IMR-90 (cell line): Measurements from ENCODE around the gene SDHAF1. TPM values are rescaled to one million over a fixed set of nuclear protein-coding genes. Genes with fewer than 3 reads are reported as not detected.

Experiments used
- ATAC-seq: fragments of 200-7000 bp; cut with Tn5 transposase; 2 replicates; pipeline ENCODE4 v1.9.1; 2020; ENCODE audit warnings: low read depth, mild to moderate bottlenecking, moderate library complexity
- BruUV-seq: library from RNA; stranded (reverse); fragments of 400-500 nt; replicated peaks from 2 replicates; lab custom pipeline; 2021; lab: Mats Ljungman, UMichigan
- CTCF ChIA-PET: fragments of 300-600 bp; formaldehyde crosslinking; extraction: SDS; loops from one replicate; lab custom pipeline; 2021; ENCODE audit warnings: antibody characterized with exemption; lab: Yijun Ruan, JAX
- POLR2A ChIA-PET: fragments of 300-600 bp; sonication (Branson Sonifier 250); formaldehyde crosslinking; loops from one replicate; lab custom pipeline; 2022; ENCODE audit warnings: antibody characterized with exemption; ENCODE audit not compliant: unreplicated experiment; lab: Charles Lee
- DNase-seq: peaks from one replicate; pipeline ENCODE4 v3.0.0; 2013
- H2AFZ ChIP-seq: replicated peaks from 2 replicates; pipeline ENCODE3; 2013; ENCODE audit warnings: low read length, mild to moderate bottlenecking; ENCODE audit not compliant: poor library complexity
- H2AK5ac ChIP-seq: 2 replicates; pipeline ENCODE4 v1.6.1; 2013; ENCODE audit warnings: low read depth, low read length, inconsistent platforms
- H2AK9ac ChIP-seq: replicated peaks from 2 replicates; pipeline ENCODE3; 2013; ENCODE audit warnings: mild to moderate bottlenecking, low read depth, low read length, moderate library complexity; ENCODE audit not compliant: poor library complexity
- H2BK120ac ChIP-seq: 2 replicates; pipeline ENCODE4 v1.6.1; 2013; ENCODE audit warnings: low read depth, low read length, inconsistent platforms
- H2BK15ac ChIP-seq: 3 replicates; pipeline ENCODE4 v1.6.1; 2013; ENCODE audit warnings: low read depth, low read length, inconsistent platforms
- H2BK20ac ChIP-seq: 2 replicates; pipeline ENCODE4 v1.6.1; 2013; ENCODE audit warnings: low read depth, mild to moderate bottlenecking, inconsistent platforms, low read length, moderate library complexity
- H2BK5ac ChIP-seq: 2 replicates; pipeline ENCODE4 v1.6.1; 2013; ENCODE audit warnings: mild to moderate bottlenecking, low read depth, low read length, inconsistent platforms; ENCODE audit not compliant: poor library complexity, severe bottlenecking
- H3K14ac ChIP-seq: replicated peaks from 2 replicates; pipeline ENCODE4 v1.6.1; 2013; ENCODE audit warnings: low read depth, low read length, inconsistent platforms
- H3K18ac ChIP-seq: 2 replicates; pipeline ENCODE4 v1.6.1; 2013; ENCODE audit warnings: low read depth, low read length, control low read depth
- H3K23ac ChIP-seq: 2 replicates; pipeline ENCODE4 v1.6.1; 2013; ENCODE audit warnings: low read depth, low read length, inconsistent platforms
- H3K27ac ChIP-seq: 2 replicates; pipeline ENCODE4 v1.5.1; 2013; ENCODE audit warnings: mild to moderate bottlenecking, control low read depth, low read length; ENCODE audit not compliant: insufficient read depth
- H3K27me3 ChIP-seq: 2 replicates; pipeline ENCODE4 v1.6.1; 2013; ENCODE audit warnings: low read length; ENCODE audit not compliant: control insufficient read depth, insufficient read depth
- H3K36me3 ChIP-seq: 2 replicates; pipeline ENCODE4 v1.6.1; 2013; ENCODE audit warnings: low read length, mixed read lengths; ENCODE audit not compliant: control insufficient read depth, insufficient read depth
- H3K4ac ChIP-seq: 2 replicates; pipeline ENCODE4 v1.6.1; 2013; ENCODE audit warnings: low read depth, low read length, inconsistent platforms
- H3K4me1 ChIP-seq: 2 replicates; pipeline ENCODE4 v1.6.1; 2013; ENCODE audit warnings: low read length, mixed read lengths; ENCODE audit not compliant: control insufficient read depth, insufficient read depth
- H3K4me2 ChIP-seq: 2 replicates; pipeline ENCODE4 v1.6.1; 2013; ENCODE audit warnings: low read depth, mild to moderate bottlenecking, control low read depth, low read length, moderate library complexity
- H3K4me3 ChIP-seq: 2 replicates; pipeline ENCODE4 v1.5.1; 2013; ENCODE audit warnings: low read depth, mild to moderate bottlenecking, control low read depth, low read length, moderate library complexity; ENCODE audit not compliant: insufficient read depth
- H3K56ac ChIP-seq: 2 replicates; pipeline ENCODE4 v1.6.1; 2013; ENCODE audit warnings: low read length, inconsistent platforms; ENCODE audit not compliant: insufficient read depth; ENCODE audit errors: extremely low read depth
- H3K79me1 ChIP-seq, 2 experiments: 2 replicates each; pipeline ENCODE4 v1.6.1; 2013; ENCODE audit warnings: low read length in 2 of 2, inconsistent platforms in 1 of 2, low read depth in 1 of 2
- H3K9ac ChIP-seq: 2 replicates; pipeline ENCODE4 v1.6.1; 2013; ENCODE audit warnings: low read depth, low read length, control low read depth
- H3K9me1 ChIP-seq: 2 replicates; pipeline ENCODE4 v1.6.1; 2013; ENCODE audit warnings: low read length, inconsistent platforms; ENCODE audit not compliant: insufficient read depth
- H3K9me3 ChIP-seq: 2 replicates; pipeline ENCODE4 v1.6.1; 2013; ENCODE audit warnings: low read length; ENCODE audit not compliant: control insufficient read depth, insufficient read depth
- H4K20me1 ChIP-seq: 2 replicates; pipeline ENCODE4 v1.6.1; 2013; ENCODE audit warnings: low read length, inconsistent platforms; ENCODE audit not compliant: insufficient read depth
- H4K5ac ChIP-seq: 2 replicates; pipeline ENCODE4 v1.6.1; 2013; ENCODE audit warnings: mild to moderate bottlenecking, low read depth, low read length, control low read depth
- H4K8ac ChIP-seq, 2 experiments: 2 replicates each; pipeline ENCODE4 v1.6.1; 2013; ENCODE audit warnings: low read depth in 2 of 2, low read length in 2 of 2, control low read depth in 1 of 2, inconsistent platforms in 1 of 2
- H4K91ac ChIP-seq: 2 replicates; pipeline ENCODE4 v1.6.1; 2013; ENCODE audit warnings: low read depth, low read length, inconsistent platforms; ENCODE audit not compliant: insufficient read depth
- BHLHE40 ChIP-seq: fragments of 150-350 bp; IDR thresholded peaks from 2 replicates; pipeline ENCODE4 v1.6.1; 2016; ENCODE audit warnings: mild to moderate bottlenecking, low read depth, low read length
- CEBPB ChIP-seq: IDR thresholded peaks from 2 replicates; pipeline ENCODE4 v1.6.1; 2012; ENCODE audit warnings: low read depth, low read length, improper control_type of control experiment
- FOS ChIP-seq: fragments of 150-350 bp; IDR thresholded peaks from 2 replicates; pipeline ENCODE4 v1.6.1; 2016; ENCODE audit warnings: low read depth, low read length
- MAFK ChIP-seq: IDR thresholded peaks from 2 replicates; pipeline ENCODE4 v1.6.1; 2012; ENCODE audit warnings: low read depth, low read length, improper control_type of control experiment
- MXI1 ChIP-seq: IDR thresholded peaks from 2 replicates; pipeline ENCODE4 v1.6.1; 2012; ENCODE audit warnings: low read depth, mild to moderate bottlenecking, low read length, moderate library complexity, borderline replicate concordance
- NFE2L2 ChIP-seq: fragments of 150-350 bp; IDR thresholded peaks from 2 replicates; pipeline ENCODE4 v1.6.1; 2016; ENCODE audit warnings: low read depth, mild to moderate bottlenecking, low read length
- RAD21 ChIP-seq: IDR thresholded peaks from 2 replicates; pipeline ENCODE4 v1.6.1; 2012; ENCODE audit warnings: low read length, improper control_type of control experiment
- WGBS, 2 experiments: methylation state at CpG; one replicate each; pipeline versions ENCODE4 v1.1.5 to v1.1.7; 2013; ENCODE audit warnings: missing lambda C conversion rate in 2 of 2; ENCODE audit not compliant: insufficient read length in 1 of 2; ENCODE audit errors: extremely low coverage in 2 of 2; 5-methylcytosine and 5-hydroxymethylcytosine counted together
- dilution Hi-C: fragments of 300-500 bp; cut with HindIII; formaldehyde crosslinking; loops from one replicate; pipeline ENCODE4 v1.14.3; 2018; ENCODE audit warnings: low sequenced_read_pairs; ENCODE audit not compliant: unreplicated experiment
- in situ Hi-C: fragments of 300-500 bp; cut with MboI; formaldehyde crosslinking; loops from 3 replicates; pipeline ENCODE4 v1.14.3; 2019; ENCODE audit warnings: low sequenced_read_pairs, inconsistent platforms, mixed read lengths
- intact Hi-C: fragments of 100-400 bp; cut with micrococcal nuclease; formaldehyde crosslinking; loops from 2 replicates; pipeline ENCODE4 v1.10.0; 2022
- polyA plus RNA-seq, 3 experiments: library from polyadenylated mRNA; depleted of rRNA; stranded (reverse); fragments of >200 nt; gene quantifications; 2 replicates each; pipeline ENCODE4 v1.2.3, GENCODE V29; 2012; ENCODE audit warnings: low replicate concordance in 1 of 3
- total RNA-seq: library from RNA; depleted of rRNA; stranded (reverse); fragments of >200 nt; gene quantifications from 2 replicates; pipeline ENCODE4 v1.2.3, GENCODE V29; 2012
- TF ChIP-seq, protein P1 (sequence below): fragments of 150-350 bp; IDR thresholded peaks from 2 replicates; pipeline ENCODE4 v1.6.1; 2017; ENCODE audit warnings: mild to moderate bottlenecking, antibody characterized with exemption, low read length, low read depth
- TF ChIP-seq, protein P2 (sequence below): fragments of 150-350 bp; IDR thresholded peaks from 2 replicates; pipeline ENCODE4 v1.6.1; 2016; ENCODE audit warnings: low read depth, mild to moderate bottlenecking, low read length, moderate library complexity, borderline replicate concordance

Gene SDHAF1
- total and polyA plus RNA-seq, 2 of the 4 experiments (the other 2 are of a cell fraction): 4.8 to 9.9 TPM

DNA sequence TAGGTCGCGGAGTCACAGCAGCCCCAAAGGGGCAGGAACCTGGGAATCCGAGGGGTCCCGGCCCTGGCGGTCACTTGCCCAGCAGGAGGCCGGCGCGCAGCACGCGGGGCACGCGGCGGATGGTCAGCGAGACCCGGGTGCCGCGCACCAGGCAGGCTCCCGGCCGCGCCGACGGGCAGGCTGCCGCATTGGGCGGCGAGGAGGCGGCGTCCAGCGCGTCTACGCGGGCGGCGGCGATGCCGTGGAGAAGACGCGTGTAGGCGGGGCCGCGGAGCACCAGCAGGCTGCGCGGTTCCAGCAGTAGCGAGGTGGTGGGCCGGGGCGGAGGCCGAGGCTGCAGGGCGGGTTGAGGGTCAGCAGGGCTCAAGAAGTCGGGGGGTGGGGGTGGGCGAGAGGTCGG is 14.2 kb downstream of the SDHAF1 start:
- ATAC-seq (peak; percentile 68), DNase-seq (peak; percentile 48)
- H3K4me3 ChIP-seq: peak overlapping the region; percentile 24
- H3K56ac ChIP-seq: no peak overlapping the region
- no peak overlapping the region for H3K14ac ChIP-seq
- POLR2A ChIA-PET: interaction anchor here (0.6 kb wide), 1 partner anchor 411 kb away, joined by 4 read pairs; no protein-coding TSS in a partner anchor
- no peak overlapping the region; the same call in 1 of the 2 replicates for H3K27ac ChIP-seq
- peak overlapping the region in 1 of 2 experiments; percentile 82; a peak in 1 of 4 replicates for H4K8ac ChIP-seq
- CTCF ChIA-PET: no interaction called here
- peak overlapping the region; percentile 85 for H2AFZ ChIP-seq
- intact Hi-C loops (no loop called here), dilution Hi-C loops (no loop called here), in situ Hi-C loops (no loop called here)
- H3K23ac ChIP-seq: no peak overlapping the region
- peaks cover 7% of the 10 kb centered on the region for H3K9me1 ChIP-seq
- H3K4me1 ChIP-seq: peaks cover 7% of the 10 kb centered on the region; the same call in 1 of the 2 replicates
- no peaks in the 10 kb centered on the region; the same call in 1 of the 2 replicates for H3K36me3 ChIP-seq
- peak overlapping the region; percentile 61 for H3K4me2 ChIP-seq
- no peak overlapping the region for H2BK5ac ChIP-seq
- no peak overlapping the region for H2BK120ac ChIP-seq
- no peak overlapping the region for H2BK20ac ChIP-seq
- 2% methylated on average over 40 of the region's 50 CpGs; no CpG with 5 or more reads in 1 of the 2 experiments for WGBS, 2 experiments
- H3K9me3 ChIP-seq: no peaks in the 10 kb centered on the region
- H3K79me1 ChIP-seq: peaks cover 7 to 14% of the 10 kb centered on the region in 2 experiments; a peak in 3 of 4 replicates
- peak overlapping the region; percentile 46 for H2AK9ac ChIP-seq
- BruUV-seq: no TSS peak
- no peak overlapping the region for H4K91ac ChIP-seq
- H3K18ac ChIP-seq: no peak overlapping the region
- no peaks in the 10 kb centered on the region for H3K27me3 ChIP-seq
- H3K4ac ChIP-seq: no peak overlapping the region
- H2AK5ac ChIP-seq: no peak overlapping the region
- TF ChIP-seq FOS (no peak), NFE2L2 (no peak), MAFK (no peak), RAD21 (no peak), BHLHE40 (no peak), CEBPB (no peak), MXI1 (peak; percentile 56; the same call in 1 of the 2 replicates)
- TF ChIP-seq, protein P1, sequence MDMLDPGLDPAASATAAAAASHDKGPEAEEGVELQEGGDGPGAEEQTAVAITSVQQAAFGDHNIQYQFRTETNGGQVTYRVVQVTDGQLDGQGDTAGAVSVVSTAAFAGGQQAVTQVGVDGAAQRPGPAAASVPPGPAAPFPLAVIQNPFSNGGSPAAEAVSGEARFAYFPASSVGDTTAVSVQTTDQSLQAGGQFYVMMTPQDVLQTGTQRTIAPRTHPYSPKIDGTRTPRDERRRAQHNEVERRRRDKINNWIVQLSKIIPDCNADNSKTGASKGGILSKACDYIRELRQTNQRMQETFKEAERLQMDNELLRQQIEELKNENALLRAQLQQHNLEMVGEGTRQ: no peak
- TF ChIP-seq, protein P2, sequence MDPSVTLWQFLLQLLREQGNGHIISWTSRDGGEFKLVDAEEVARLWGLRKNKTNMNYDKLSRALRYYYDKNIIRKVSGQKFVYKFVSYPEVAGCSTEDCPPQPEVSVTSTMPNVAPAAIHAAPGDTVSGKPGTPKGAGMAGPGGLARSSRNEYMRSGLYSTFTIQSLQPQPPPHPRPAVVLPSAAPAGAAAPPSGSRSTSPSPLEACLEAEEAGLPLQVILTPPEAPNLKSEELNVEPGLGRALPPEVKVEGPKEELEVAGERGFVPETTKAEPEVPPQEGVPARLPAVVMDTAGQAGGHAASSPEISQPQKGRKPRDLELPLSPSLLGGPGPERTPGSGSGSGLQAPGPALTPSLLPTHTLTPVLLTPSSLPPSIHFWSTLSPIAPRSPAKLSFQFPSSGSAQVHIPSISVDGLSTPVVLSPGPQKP: no peak
- no peak overlapping the region for H2BK15ac ChIP-seq
- peaks cover 2% of the 10 kb centered on the region for H4K20me1 ChIP-seq
- no peak overlapping the region for H4K5ac ChIP-seq
- H3K9ac ChIP-seq: peak overlapping the region; percentile 39; the same call in 1 of the 2 replicates
